Subcutaneous preadipocyte (primary cell): ENCODE results near the gene CLDN9. TPM values are rescaled to one million over a fixed set of nuclear protein-coding genes. Genes with fewer than 3 reads are reported as not detected.

Experiments used
- small RNA-seq: library from RNA; depleted of rRNA; stranded (forward); fragments of <200 nt; gene quantifications from one replicate; pipeline ENCODE3, GENCODE V24; 2012
- total RNA-seq: library from RNA; depleted of rRNA; stranded (reverse); fragments of >200 nt; gene quantifications from 2 replicates; pipeline ENCODE4 v1.2.3, GENCODE V29; 2012

The CLDN9 gene
- total RNA-seq = not detected in 2 replicates

GRCh38 chr16:3012828-3013420 lies at the start of gene CLDN9:
TSS of gene CLDN9 (plus strand) at chr16:3012923. CDS start at chr16:3013363, 440 bp downstream.

GRCh38 chr16:2963723-2964474 lies 48.8 kb upstream of the CLDN9 start, which contains the start of gene KREMEN2:
TSS of gene KREMEN2 (plus strand) at chr16:2964275. CDS start at chr16:2964521, 246 bp downstream.

GRCh38 chr16:2968738-2969544 lies 43.8 kb upstream of the CLDN9 start, which contains the start of gene PAQR4:
TSS of gene PAQR4 (plus strand) at chr16:2969348. CDS start at chr16:2969675, 327 bp downstream.

GRCh38 chr16:2980227-2981176 lies 32.2 kb upstream of the CLDN9 start, which contains the start of gene PKMYT1:
TSS of gene PKMYT1 (minus strand) at chr16:2980446. CDS start at chr16:2979657, 789 bp downstream.

GRCh38 chr16:3017794-3018506 lies 5.2 kb downstream of the CLDN9 start, which contains the start of gene CLDN6:
TSS of gene CLDN6 (minus strand) at chr16:3018183. CDS start at chr16:3016021, 2,162 bp downstream.

GRCh38 chr16:3020247-3020603 lies 7.5 kb downstream of the CLDN9 start, which contains the start of gene TNFRSF12A:
TSS of gene TNFRSF12A (plus strand) at chr16:3020368. CDS start at chr16:3020398, 30 bp downstream.

GRCh38 chr16:3023669-3024478 lies 11.2 kb downstream of the CLDN9 start, which contains the start of the genes HCFC1R1 and THOC6:
TSS of gene HCFC1R1 (minus strand) at chr16:3023942. CDS start at chr16:3023941, 1 bp downstream.
TSS of gene THOC6 (plus strand) at chr16:3024035. CDS start at chr16:3024327, 292 bp downstream.

GRCh38 chr16:3036726-3037315 lies 24.1 kb downstream of the CLDN9 start, which contains the start of gene BICDL2:
TSS of gene BICDL2 (minus strand) at chr16:3036944. CDS start at chr16:3035496, 1,448 bp downstream.

GRCh38 chr16:3045758-3046640 lies 33.3 kb downstream of the CLDN9 start, which contains the start of gene MMP25:
TSS of gene MMP25 (plus strand) at chr16:3046561. CDS start at chr16:3046918, 357 bp downstream.

Small RNA genes lying within 50 kb of the gene (small RNA-seq; reads per million reads assigned to genes)
- gene LINC00514 = not detected

Other genes starting within 250 kb of the CLDN9 start
- 188 and 355 TPM in 2 replicates for gene ELOB, start 235.6 kb upstream of the CLDN9 start, total RNA-seq
- gene PRSS33, start 225.4 kb upstream of the CLDN9 start, total RNA-seq = not detected in 2 replicates
- not detected in 2 replicates for gene PRSS41, start 214.5 kb upstream of the CLDN9 start, total RNA-seq
- gene PRSS21, start 195.7 kb upstream of the CLDN9 start, total RNA-seq = 0.59 and 0.73 TPM in 2 replicates
- 0.37 TPM in 1 of 2 replicates, not detected in the other for gene ZG16B, start 182.6 kb upstream of the CLDN9 start, total RNA-seq
- gene PRSS22, start 154.8 kb upstream of the CLDN9 start, total RNA-seq = not detected in 2 replicates
- 39.9 and 52.9 TPM in 2 replicates for gene FLYWCH2, start 129.7 kb upstream of the CLDN9 start, total RNA-seq
- gene FLYWCH1, start 101.0 kb upstream of the CLDN9 start, total RNA-seq = 23.1 and 27.6 TPM in 2 replicates
- gene KREMEN2, start 48.6 kb upstream of the CLDN9 start, total RNA-seq = not detected in 2 replicates
- 6.2 and 13.3 TPM in 2 replicates for gene PAQR4, start 43.6 kb upstream of the CLDN9 start, total RNA-seq
- 12.5 and 19.4 TPM in 2 replicates for gene PKMYT1, start 32.5 kb upstream of the CLDN9 start, total RNA-seq
- gene CLDN6, start 5.3 kb downstream of the CLDN9 start, total RNA-seq = not detected in 2 replicates
- gene TNFRSF12A, start 7.4 kb downstream of the CLDN9 start, total RNA-seq = 85.6 and 172 TPM in 2 replicates
- 12.5 and 16.2 TPM in 2 replicates for gene HCFC1R1, start 11.0 kb downstream of the CLDN9 start, total RNA-seq
- 25.0 and 34.0 TPM in 2 replicates for gene THOC6, start 11.1 kb downstream of the CLDN9 start, total RNA-seq
- not detected in 2 replicates for gene BICDL2, start 24.0 kb downstream of the CLDN9 start, total RNA-seq
- under 0.01 and 0.20 TPM in 2 replicates for gene MMP25, start 33.6 kb downstream of the CLDN9 start, total RNA-seq
- gene IL32, start 52.7 kb downstream of the CLDN9 start, total RNA-seq = 0.59 and 4.4 TPM in 2 replicates
- gene ZSCAN10, start 86.4 kb downstream of the CLDN9 start, total RNA-seq = not detected in 2 replicates
- 15.1 and 17.0 TPM in 2 replicates for gene ZNF205, start 99.7 kb downstream of the CLDN9 start, total RNA-seq
- 4.4 and 7.4 TPM in 2 replicates for gene ZNF213, start 122.1 kb downstream of the CLDN9 start, total RNA-seq
- not detected in 2 replicates for gene OR1F1, start 175.3 kb downstream of the CLDN9 start, total RNA-seq
- 5.9 and 10.4 TPM in 2 replicates for gene ZNF200, start 222.2 kb downstream of the CLDN9 start, total RNA-seq
- gene MEFV, start 243.7 kb downstream of the CLDN9 start, total RNA-seq = under 0.01 and 0.20 TPM in 2 replicates